Cardiac muscle cell (in vitro differentiated cells and primary cell): ENCODE data around the gene SORBS2. TPM values are rescaled to one million over a fixed set of nuclear protein-coding genes. Genes with fewer than 3 reads are reported as not detected.

Experiments
- DNase-seq, 2 donors: peaks; one replicate each; pipeline versions ENCODE4 v3.0.0 to v3.0.0-alpha.2; 2010 to 2017; ENCODE audit warnings: low read depth in 1 of 2, low spot score in 1 of 2
- H3K27ac ChIP-seq: fragments of 200-600 bp; sonication (generic); 2 replicates; pipeline ENCODE4 v1.5.1; 2016
- H3K27me3 ChIP-seq: fragments of 200-600 bp; sonication (generic); 2 replicates; pipeline ENCODE4 v1.6.0; 2016; ENCODE audit warnings: control low read depth
- H3K36me3 ChIP-seq: fragments of 200-600 bp; sonication (generic); 2 replicates; pipeline ENCODE4 v1.5.1; 2016; ENCODE audit warnings: control low read depth
- H3K4me1 ChIP-seq: fragments of 200-600 bp; sonication (generic); 2 replicates; pipeline ENCODE4 v1.8.1; 2017; ENCODE audit warnings: low read depth, mild to moderate bottlenecking, mixed run types
- H3K4me3 ChIP-seq: fragments of 200-600 bp; sonication (generic); 2 replicates; pipeline ENCODE4 v1.5.1; 2016; ENCODE audit warnings: mild to moderate bottlenecking
- H3K9me3 ChIP-seq: fragments of 200-600 bp; sonication (generic); 2 replicates; pipeline ENCODE4 v1.5.1; 2017; ENCODE audit warnings: low read depth, mild to moderate bottlenecking, control low read depth
- CTCF ChIP-seq: IDR thresholded peaks from 2 replicates; pipeline ENCODE4 v1.5.1; 2012; ENCODE audit warnings: low read depth, mild to moderate bottlenecking, low read length
- polyA plus RNA-seq: library from polyadenylated mRNA; unstranded; fragments of >200 nt; fragmentation: Nextera tagmentation; extraction: Ambion mirVana; gene quantifications from 2 replicates; pipeline ENCODE4 v1.2.1, GENCODE V29; 2016
- total RNA-seq: library from RNA; depleted of rRNA; stranded (reverse); fragments of >200 nt; gene quantifications from 2 replicates; pipeline ENCODE4 v1.2.3, GENCODE V29; 2016

SORBS2 gene
- total and polyA plus RNA-seq, 2 experiments from 2014 or later, result 453 to 470 TPM

GRCh38 chr4:185576314-185576961 lies 235.6 kb downstream of the SORBS2 start:
- H3K36me3 ChIP-seq, result no peaks in the 10 kb centered on the region
- peaks cover 27% of the 10 kb centered on the region for H3K4me1 ChIP-seq
- DNase-seq, result peak in 1 of 2 donors; percentile 21
- no peak for TF ChIP-seq CTCF
- H3K4me3 ChIP-seq, result no peak overlapping the region
- H3K9me3 ChIP-seq, result no peaks in the 10 kb centered on the region
- no peaks in the 10 kb centered on the region for H3K27me3 ChIP-seq
- peak overlapping the region; percentile 80 for H3K27ac ChIP-seq

GRCh38 chr4:185573651-185574199 lies 238.3 kb downstream of the SORBS2 start:
- no peak for TF ChIP-seq CTCF
- Histone ChIP-seq H3K27me3 (no peaks in the 10 kb centered on the region), H3K36me3 (no peaks in the 10 kb centered on the region), H3K4me1 (peaks cover 27% of the 10 kb centered on the region), H3K27ac (peak overlapping the region; percentile 53), H3K9me3 (no peaks in the 10 kb centered on the region), H3K4me3 (no peak overlapping the region)
- peak; percentile 56 to 84 for DNase-seq

- H3K9me3 ChIP-seq, result no peaks in the 10 kb centered on the region
- TF ChIP-seq CTCF, result no peak
- no peak overlapping the region for H3K27ac ChIP-seq
- peaks cover 35% of the 10 kb centered on the region for H3K4me1 ChIP-seq
- no peak for DNase-seq
- H3K36me3 ChIP-seq, result no peaks in the 10 kb centered on the region
- H3K27me3 ChIP-seq, result no peaks in the 10 kb centered on the region
- no peak overlapping the region for H3K4me3 ChIP-seq
These were observed 241.3 kb downstream of the SORBS2 start for GRCh38 chr4:185570727-185571126.

DNA sequence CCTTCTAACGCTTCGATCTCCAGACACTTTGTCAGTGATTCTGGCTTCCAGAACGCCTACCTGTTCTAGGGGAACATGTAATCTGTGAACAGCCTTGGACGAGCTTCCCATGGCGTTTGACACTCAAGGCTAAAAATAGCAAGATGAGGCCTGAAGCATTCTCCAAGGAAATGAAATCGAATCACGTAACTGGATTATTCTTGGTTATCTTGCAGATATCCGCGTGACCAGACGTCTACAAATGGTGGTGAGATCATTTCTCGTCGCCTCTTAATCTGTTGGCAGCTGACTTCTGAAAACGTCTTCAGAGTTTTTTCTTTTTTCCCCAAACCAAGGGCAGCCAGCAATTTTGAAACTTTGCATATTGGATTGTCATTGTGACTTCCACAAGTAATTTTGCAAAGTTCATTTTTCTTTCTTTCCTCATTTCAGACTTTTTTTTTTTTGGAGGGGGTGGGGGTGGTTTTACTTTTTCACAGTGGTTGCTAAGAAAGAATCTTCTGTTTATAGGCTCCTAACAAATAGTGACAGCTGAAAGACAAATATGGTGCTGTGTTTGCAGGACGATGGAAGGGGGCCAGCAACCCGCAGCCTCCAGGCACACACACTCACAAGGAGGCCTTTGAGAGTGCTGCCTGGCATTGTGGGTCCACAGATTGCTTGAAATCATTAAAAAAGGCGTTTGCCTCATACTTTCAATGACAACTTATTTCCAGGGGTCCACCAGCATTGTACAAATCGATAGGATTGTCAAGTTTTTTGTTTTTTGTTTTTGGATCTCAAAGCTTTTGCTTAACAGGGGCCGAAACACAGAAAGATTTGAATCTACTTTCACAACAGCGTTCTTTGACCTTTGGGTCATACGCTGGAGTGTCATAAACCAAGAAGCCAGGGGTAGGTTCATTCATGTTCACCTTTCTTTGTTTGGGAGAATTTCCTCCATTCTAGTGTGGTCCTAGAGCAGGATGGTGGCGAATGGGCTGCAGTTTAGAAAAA lies 244.3 kb downstream of the SORBS2 start:
- Histone ChIP-seq H3K4me3 (no peak overlapping the region), H3K9me3 (no peaks in the 10 kb centered on the region), H3K27ac (peak overlapping the region; percentile 87), H3K27me3 (no peaks in the 10 kb centered on the region), H3K4me1 (peaks cover 27% of the 10 kb centered on the region), H3K36me3 (no peaks in the 10 kb centered on the region)
- DNase-seq, result peak; percentile 53 to 95
- TF ChIP-seq CTCF, result no peak

GRCh38 chr4:185566972-185567371 lies 245.0 kb downstream of the SORBS2 start:
- Histone ChIP-seq H3K4me3 (no peak overlapping the region), H3K9me3 (no peaks in the 10 kb centered on the region), H3K27me3 (no peaks in the 10 kb centered on the region), H3K4me1 (peaks cover 27% of the 10 kb centered on the region), H3K36me3 (no peaks in the 10 kb centered on the region), H3K27ac (peak overlapping the region; percentile 87)
- peak; percentile 15 to 96 for DNase-seq
- no peak for TF ChIP-seq CTCF
